Activated CD8-positive, alpha-beta memory T cell treated with anti-CD3 and anti-CD28 coated beads, Interleukin-2, amount 10 ng/mL, durations not matched to agents 7 days and 5 days (primary cell): ENCODE results near the gene ACOT7. TPM values are rescaled to one million over a fixed set of nuclear protein-coding genes. Genes with fewer than 3 reads are reported as not detected.
"Not testable (repeated sequence)": the region's sequence is repeated elsewhere in the genome, so short reads cannot be mapped to it uniquely, and the experiment has no call there.

Experiments
- ATAC-seq: fragments of 150-1000 bp; cut with Tn5 transposase; one replicate; pipeline ENCODE4 v1.10.0; 2021; ENCODE audit warnings: moderate library complexity
- CTCF ChIA-PET: fragments of 350-600 bp; sonication (Branson Sonifier 250); formaldehyde crosslinking; loops from one replicate; lab custom pipeline; 2021; ENCODE audit warnings: antibody characterized with exemption; lab: Charles Lee
- DNase-seq: peaks from one replicate; pipeline ENCODE4 v3.0.0-alpha.2; 2020
- H3K27ac Mint-ChIP-seq: one replicate; pipeline ENCODE4 v1.8.0; 2021; ENCODE audit warnings: mild to moderate bottlenecking, mixed read lengths
- H3K27me3 Mint-ChIP-seq: one replicate; pipeline ENCODE4 v1.8.0; 2021; ENCODE audit warnings: mixed read lengths
- H3K36me3 Mint-ChIP-seq: one replicate; pipeline ENCODE4 v1.8.0; 2021; ENCODE audit warnings: mild to moderate bottlenecking, mixed read lengths
- H3K4me1 Mint-ChIP-seq: one replicate; pipeline ENCODE4 v1.8.0; 2021; ENCODE audit warnings: mixed read lengths
- H3K4me3 Mint-ChIP-seq: one replicate; pipeline ENCODE4 v1.8.0; 2021; ENCODE audit warnings: mild to moderate bottlenecking, moderate library complexity, mixed read lengths
- H3K9me3 Mint-ChIP-seq: one replicate; pipeline ENCODE4 v1.8.0; 2022; ENCODE audit warnings: low read depth, mixed read lengths
- microRNA-seq: library from miRNA; unstranded; fragments of <30 nt; microRNA quantifications from one replicate; pipeline ENCODE4 v1.2.0, GENCODE V29; 2022
- total RNA-seq, 2 experiments: library from RNA; stranded (reverse); gene quantifications; one replicate each; pipeline ENCODE4 v1.2.3, GENCODE V29; 2021

The ACOT7 gene
- total RNA-seq, 2 experiments from 2014 or later, result 81.3 to 87.0 TPM

DNA sequence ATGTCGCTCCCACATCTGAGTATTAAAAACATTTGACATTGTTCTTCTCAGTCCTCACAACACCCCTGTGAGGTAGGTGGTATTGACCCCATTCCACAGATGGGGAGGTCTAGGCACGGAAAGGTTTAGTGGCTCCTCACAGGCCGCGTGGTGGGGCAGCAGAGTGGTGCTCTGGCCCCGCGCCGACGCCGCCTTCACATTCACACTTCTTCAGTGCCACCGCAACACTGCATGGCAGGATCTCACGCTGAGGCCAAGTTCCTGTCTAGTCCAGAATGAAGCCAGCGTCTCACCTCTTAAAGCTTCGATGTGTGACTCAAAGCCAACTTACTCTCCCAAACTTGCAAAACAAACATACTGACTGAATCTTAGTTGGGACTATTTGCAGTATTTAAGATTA lies 169.9 kb downstream of the ACOT7 start:
- CTCF ChIA-PET, result interaction anchor here (1.1 kb wide), 1 partner anchor 19 kb away, joined by 3 read pairs; no protein-coding TSS in a partner anchor

DNA sequence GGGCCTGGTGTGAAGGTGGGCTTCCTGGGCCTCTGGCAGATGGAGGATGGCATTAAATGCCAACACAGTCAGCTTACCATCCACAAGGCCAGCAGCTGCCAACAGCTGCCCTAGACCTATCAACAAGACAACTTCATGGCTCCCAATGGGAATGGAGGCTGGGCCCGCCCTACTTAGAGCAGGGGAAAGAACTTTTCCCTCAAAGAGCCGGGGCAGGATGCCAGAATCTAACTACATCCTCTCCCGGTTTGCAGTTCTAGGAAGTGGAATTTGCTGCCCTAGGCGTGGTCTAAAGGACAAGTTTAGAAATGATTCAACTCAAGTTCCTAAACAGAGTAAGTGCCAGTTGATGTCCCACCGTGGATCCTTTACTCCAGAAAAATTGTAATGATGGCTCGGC lies 170.9 kb downstream of the ACOT7 start:
- H3K27ac Mint-ChIP-seq, result no peak overlapping the region
- H3K9me3 Mint-ChIP-seq, result no peaks in the 10 kb centered on the region
- no peak overlapping the region for H3K4me3 Mint-ChIP-seq
- DNase-seq, result no peak
- ATAC-seq, result no peak
- CTCF ChIA-PET, result interaction anchor here (1.2 kb wide), 1 partner anchor 9 kb away, joined by 3 read pairs; no protein-coding TSS in a partner anchor
- H3K4me1 Mint-ChIP-seq, result no peaks in the 10 kb centered on the region
- no peaks in the 10 kb centered on the region for H3K27me3 Mint-ChIP-seq
- H3K36me3 Mint-ChIP-seq, result peaks cover 37% of the 10 kb centered on the region

More for the DNA sequence above, 169.9 kb downstream of the ACOT7 start:
- peaks cover 37% of the 10 kb centered on the region for H3K36me3 Mint-ChIP-seq
- no peak for ATAC-seq
- no peak for DNase-seq
- no peak overlapping the region for H3K27ac Mint-ChIP-seq
- no peaks in the 10 kb centered on the region for H3K9me3 Mint-ChIP-seq
- H3K27me3 Mint-ChIP-seq, result no peaks in the 10 kb centered on the region
- H3K4me3 Mint-ChIP-seq, result no peak overlapping the region
- no peaks in the 10 kb centered on the region for H3K4me1 Mint-ChIP-seq

DNA sequence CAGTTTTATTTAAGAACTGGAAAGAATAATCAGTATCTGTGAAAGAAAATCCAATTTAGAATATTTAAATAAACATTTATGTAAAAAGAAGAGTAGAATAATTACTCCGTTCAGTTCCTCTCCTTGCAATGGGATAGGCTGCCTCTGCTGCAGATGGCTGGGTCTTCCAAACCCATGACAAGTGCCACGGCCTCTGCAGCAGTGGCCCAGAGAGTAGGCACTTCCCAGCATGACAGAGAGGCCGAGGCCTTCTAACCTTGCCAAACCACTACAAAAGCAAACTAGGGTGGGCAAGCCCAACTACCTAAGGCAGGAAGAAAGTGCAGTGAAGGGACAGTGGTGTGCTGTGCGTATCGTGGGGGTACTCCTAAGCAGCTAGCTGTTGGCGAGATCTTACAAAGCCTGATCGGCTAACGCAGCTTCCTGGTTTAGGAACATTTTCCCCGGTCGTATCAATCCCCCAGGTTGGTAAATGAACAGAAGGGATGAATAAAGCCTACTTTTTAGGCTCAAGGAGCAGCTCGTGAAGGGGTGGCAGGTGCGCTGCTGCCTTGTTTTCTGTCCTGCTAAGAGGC lies 172.3 kb downstream of the ACOT7 start:
- CTCF ChIA-PET, result interaction anchor here (1.0 to 1.4 kb wide), 3 partner anchors 8 to 25 kb away, joined by 3 to 4 read pairs (median 3); partner anchors contain the start of gene RNF207
- DNase-seq (no peak), ATAC-seq (no peak)
- Mint-ChIP-seq H3K4me1 (no peaks in the 10 kb centered on the region), H3K27me3 (no peaks in the 10 kb centered on the region), H3K27ac (no peak overlapping the region), H3K4me3 (no peak overlapping the region), H3K9me3 (no peaks in the 10 kb centered on the region), H3K36me3 (peaks cover 29% of the 10 kb centered on the region)

DNA sequence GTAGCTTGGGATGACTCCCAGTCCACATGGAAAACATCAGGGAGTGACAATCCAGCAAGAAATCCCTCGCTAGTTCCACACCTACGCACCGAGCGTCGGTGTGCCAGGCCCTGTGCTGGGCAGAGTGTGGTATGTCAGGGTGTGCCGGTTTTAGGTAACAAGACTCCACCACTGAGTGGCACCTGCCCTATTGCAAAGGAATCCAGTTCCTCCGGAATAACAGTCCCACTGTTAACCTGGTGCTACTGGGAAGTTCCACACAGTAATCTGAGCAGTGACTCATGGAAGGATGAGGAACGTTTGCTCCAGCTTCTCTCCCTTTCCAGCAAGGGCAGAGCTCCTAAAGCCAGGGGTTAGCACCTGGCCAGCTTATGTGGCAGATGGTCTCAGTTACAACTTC lies 173.3 kb downstream of the ACOT7 start:
- Mint-ChIP-seq H3K27ac (no peak overlapping the region), H3K36me3 (peaks cover 24% of the 10 kb centered on the region), H3K27me3 (no peaks in the 10 kb centered on the region), H3K9me3 (no peaks in the 10 kb centered on the region), H3K4me1 (no peaks in the 10 kb centered on the region), H3K4me3 (no peak overlapping the region)
- no peak for DNase-seq
- CTCF ChIA-PET, result no interaction called here
- no peak for ATAC-seq

DNA sequence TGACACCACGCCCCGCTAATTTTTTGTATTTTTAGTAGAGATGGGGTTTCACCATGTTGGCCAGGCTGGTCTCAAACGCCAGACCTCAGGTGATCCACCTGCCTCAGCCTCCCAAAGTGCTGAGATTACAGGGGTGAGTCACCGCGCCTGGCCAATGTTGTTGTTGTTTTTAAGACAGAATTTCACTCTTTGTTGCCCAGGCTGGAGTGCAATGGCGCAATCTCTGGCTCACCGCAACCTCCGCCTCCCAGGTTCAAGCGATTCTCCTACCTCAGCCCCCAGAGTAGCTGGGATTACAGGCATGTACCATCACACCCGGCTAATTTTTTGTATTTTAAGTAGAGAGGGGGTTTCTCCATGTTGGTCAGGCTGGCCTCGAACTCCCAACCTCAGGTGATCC lies 173.9 kb downstream of the ACOT7 start:
- peaks cover 20% of the 10 kb centered on the region for H3K36me3 Mint-ChIP-seq
- H3K4me3 Mint-ChIP-seq, H3K27ac Mint-ChIP-seq, H3K27me3 Mint-ChIP-seq, DNase-seq, ATAC-seq, H3K4me1 Mint-ChIP-seq, H3K9me3 Mint-ChIP-seq: not testable (repeated sequence)
- CTCF ChIA-PET, result interaction anchor here (0.5 kb wide), 1 partner anchor 17 kb away, joined by 3 read pairs; no protein-coding TSS in a partner anchor

DNA sequence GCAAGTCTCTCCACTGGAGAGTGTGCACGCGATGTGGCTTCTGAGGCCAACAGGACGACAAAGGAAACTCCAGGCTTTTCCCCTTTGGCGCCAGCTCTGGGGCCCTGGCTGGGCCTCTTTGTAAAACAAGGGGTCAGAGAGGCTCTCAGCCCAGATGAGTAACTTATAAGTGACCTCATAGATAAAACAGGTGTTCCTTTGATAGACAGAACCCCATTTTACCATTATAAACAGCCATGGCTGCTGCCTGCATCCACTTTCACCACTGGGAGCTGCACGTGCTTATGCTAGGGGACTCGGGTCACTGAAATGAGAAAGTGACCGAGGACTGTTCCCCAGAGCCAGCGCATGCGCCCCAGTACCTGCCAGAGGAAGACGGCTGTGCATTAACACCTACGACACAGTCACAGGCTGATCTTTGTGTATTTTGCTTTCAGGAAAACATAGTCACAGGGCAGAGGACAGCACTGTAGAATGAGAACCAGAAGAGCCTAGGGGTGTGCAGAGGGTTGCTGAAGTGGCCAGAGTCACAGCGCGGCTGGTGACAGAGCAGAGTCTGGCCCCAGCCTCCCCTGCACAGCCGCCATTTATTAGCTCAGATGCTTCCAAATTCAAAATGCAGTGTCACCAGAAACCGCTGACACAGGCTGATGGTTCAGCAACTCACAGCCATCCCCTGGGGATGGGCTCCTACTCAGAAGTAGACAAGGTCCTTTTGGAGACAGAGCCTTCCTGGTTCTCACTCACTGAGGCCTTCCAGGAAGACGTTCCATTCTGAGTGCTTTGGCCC lies 175.0 kb downstream of the ACOT7 start:
- CTCF ChIA-PET, result interaction anchor here (1.0 kb wide), 1 partner anchor 12 kb away, joined by 3 read pairs; the partner anchor contains the start of gene RNF207

More for the DNA sequence above, 175.0 kb downstream of the ACOT7 start:
- no peak for DNase-seq
- no peaks in the 10 kb centered on the region for H3K4me1 Mint-ChIP-seq
- no peaks in the 10 kb centered on the region for H3K27me3 Mint-ChIP-seq
- peaks cover 9% of the 10 kb centered on the region for H3K36me3 Mint-ChIP-seq
- H3K4me3 Mint-ChIP-seq, result no peak overlapping the region
- H3K9me3 Mint-ChIP-seq, result no peaks in the 10 kb centered on the region
- ATAC-seq, result no peak
- H3K27ac Mint-ChIP-seq, result no peak overlapping the region

Small RNA genes within 50 kb of the gene (microRNA-seq; reads per million reads assigned to microRNA genes)
- gene MIR4252, result not detected

Other genes starting within 250 kb of the ACOT7 start
- 1 to 10 TPM in 1 of 2 experiments, under 1 TPM in 1; 0.47 to 1.1 TPM for gene CHD5, start 213.4 kb downstream of the ACOT7 start, total RNA-seq
- gene RPL22, start 194.2 kb downstream of the ACOT7 start, total RNA-seq, result 100 to 1,000 TPM; 229 to 287 TPM
- gene RNF207, start 187.6 kb downstream of the ACOT7 start, total RNA-seq, result 10 to 100 TPM; 12.4 to 36.7 TPM
- 10 to 100 TPM; 59.1 to 72.8 TPM for gene ICMT, start 157.8 kb downstream of the ACOT7 start, total RNA-seq
- gene HES3, start 149.6 kb downstream of the ACOT7 start, total RNA-seq, result not detected
- 1 to 10 TPM; 1.1 to 1.2 TPM for gene GPR153, start 132.7 kb downstream of the ACOT7 start, total RNA-seq
- gene HES2, start 26.2 kb upstream of the ACOT7 start, total RNA-seq, result under 1 TPM in 1 of 2 experiments, not detected in 1; 0.52 TPM
- gene ESPN, start 31.0 kb upstream of the ACOT7 start, total RNA-seq, result under 1 TPM; 0.32 to 0.89 TPM
- gene TNFRSF25, start 72.4 kb upstream of the ACOT7 start, total RNA-seq, result 10 to 100 TPM; 54.3 to 71.6 TPM
- gene PLEKHG5, start 97.9 kb upstream of the ACOT7 start, total RNA-seq, result 1 to 10 TPM; 1.1 to 1.7 TPM
- gene NOL9, start 160.7 kb upstream of the ACOT7 start, total RNA-seq, result 10 to 100 TPM; 32.5 to 39.1 TPM
- not detected for gene TAS1R1, start 161.5 kb upstream of the ACOT7 start, total RNA-seq
- 10 to 100 TPM; 30.7 to 37.4 TPM for gene ZBTB48, start 186.2 kb upstream of the ACOT7 start, total RNA-seq
- gene KLHL21, start 209.1 kb upstream of the ACOT7 start, total RNA-seq, result 10 to 100 TPM; 23.9 to 28.2 TPM
- 10 to 100 TPM; 10.7 to 15.9 TPM for gene PHF13, start 220.0 kb upstream of the ACOT7 start, total RNA-seq
- gene THAP3, start 231.1 kb upstream of the ACOT7 start, total RNA-seq, result 10 to 100 TPM; 24.3 to 24.4 TPM